NCI-H2029 (cell line): ENCODE results near the gene SNN.

Source experiments
- DNase-seq: peaks from one replicate; lab custom pipeline; 2025; lab: John Stamatoyannopoulos, UW

SNN gene

GRCh38 chr16:11667221-11667823 lies 933 bp upstream of the SNN start:
- DNase-seq = no peak

GRCh38 chr16:11668623-11669379 lies 546 bp downstream of the SNN start:
- no peak for DNase-seq

- no peak for DNase-seq
Observed at GRCh38 chr16:11669380-11670146, 1.3 kb downstream of the SNN start.

GRCh38 chr16:11670171-11671131 lies 2.2 kb downstream of the SNN start:
- no peak for DNase-seq

GRCh38 chr16:11671271-11671670 lies 3.0 kb downstream of the SNN start:
- no peak for DNase-seq

GRCh38 chr16:11671676-11672075 lies 3.4 kb downstream of the SNN start:
- no peak for DNase-seq

- peak; percentile 11 for DNase-seq
Observed at GRCh38 chr16:11672206-11673090, 4.2 kb downstream of the SNN start.

GRCh38 chr16:11673091-11674000 lies 5.1 kb downstream of the SNN start:
- no peak for DNase-seq

GRCh38 chr16:11674001-11674817 lies 6.0 kb downstream of the SNN start:
- DNase-seq = no peak

- peak; percentile 31 for DNase-seq
Observed at GRCh38 chr16:11674818-11675560, 6.7 kb downstream of the SNN start.

GRCh38 chr16:11675561-11676511 lies 7.6 kb downstream of the SNN start:
- no peak for DNase-seq

GRCh38 chr16:11676799-11677198 lies 8.5 kb downstream of the SNN start:
- DNase-seq = no peak

GRCh38 chr16:11677451-11677951 lies 9.2 kb downstream of the SNN start:
- no peak for DNase-seq

- no peak for DNase-seq
Observed at GRCh38 chr16:11677959-11678881, 10.0 kb downstream of the SNN start.

GRCh38 chr16:11679250-11679649 lies 11.0 kb downstream of the SNN start:
- DNase-seq = no peak
